C4-2B (cell line): ENCODE results near the gene CLOCK.

Experiments used
- ZFX ChIP-seq: fragments of 450-650 bp; IDR thresholded peaks from 2 replicates; pipeline ENCODE4 v1.6.1; 2017
- TF ChIP-seq, protein P1 (sequence below): fragments of 450-650 bp; conservative IDR thresholded peaks from 2 replicates; pipeline ENCODE4 v1.5.1; 2017; ENCODE audit warnings: mild to moderate bottlenecking

DNA sequence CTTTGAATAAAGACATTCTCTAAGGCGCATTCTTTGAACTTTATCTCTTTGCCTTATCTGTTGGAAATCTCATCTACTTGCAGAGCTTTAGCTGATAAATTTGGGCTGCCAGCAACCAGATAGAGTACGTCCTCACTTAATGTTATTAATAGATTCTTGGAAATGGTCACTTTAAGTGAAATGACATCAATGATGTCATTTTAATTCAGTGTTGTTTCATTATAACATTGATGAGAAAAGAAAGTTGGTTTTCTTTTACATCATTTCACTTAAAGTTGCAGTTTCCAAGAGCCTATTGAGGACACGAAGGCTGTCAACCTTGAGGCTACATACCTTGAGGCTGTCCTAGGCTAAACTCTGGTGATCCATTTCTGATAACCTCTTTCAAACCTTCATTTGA, 141.6 kb downstream of the CLOCK start:
- TF ChIP-seq, protein P1, sequence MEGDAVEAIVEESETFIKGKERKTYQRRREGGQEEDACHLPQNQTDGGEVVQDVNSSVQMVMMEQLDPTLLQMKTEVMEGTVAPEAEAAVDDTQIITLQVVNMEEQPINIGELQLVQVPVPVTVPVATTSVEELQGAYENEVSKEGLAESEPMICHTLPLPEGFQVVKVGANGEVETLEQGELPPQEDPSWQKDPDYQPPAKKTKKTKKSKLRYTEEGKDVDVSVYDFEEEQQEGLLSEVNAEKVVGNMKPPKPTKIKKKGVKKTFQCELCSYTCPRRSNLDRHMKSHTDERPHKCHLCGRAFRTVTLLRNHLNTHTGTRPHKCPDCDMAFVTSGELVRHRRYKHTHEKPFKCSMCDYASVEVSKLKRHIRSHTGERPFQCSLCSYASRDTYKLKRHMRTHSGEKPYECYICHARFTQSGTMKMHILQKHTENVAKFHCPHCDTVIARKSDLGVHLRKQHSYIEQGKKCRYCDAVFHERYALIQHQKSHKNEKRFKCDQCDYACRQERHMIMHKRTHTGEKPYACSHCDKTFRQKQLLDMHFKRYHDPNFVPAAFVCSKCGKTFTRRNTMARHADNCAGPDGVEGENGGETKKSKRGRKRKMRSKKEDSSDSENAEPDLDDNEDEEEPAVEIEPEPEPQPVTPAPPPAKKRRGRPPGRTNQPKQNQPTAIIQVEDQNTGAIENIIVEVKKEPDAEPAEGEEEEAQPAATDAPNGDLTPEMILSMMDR: no peak
- TF ChIP-seq ZFX: no peak
